GM19372 (cell line): ENCODE data around the gene STMP1.
"Not testable (repeated sequence)": the region's sequence is repeated elsewhere in the genome, so short reads cannot be mapped to it uniquely, and the experiment has no call there.

Experiments used
- ATAC-seq: cut with Tn5 transposase; IDR thresholded peaks from one replicate; pipeline ENCODE4 v1.9.1; 2021; ENCODE audit warnings: mild to moderate bottlenecking, low read depth, moderate library complexity; ENCODE audit not compliant: unreplicated experiment

The STMP1 gene

GRCh38 chr7:135692606-135693005 is 30.3 kb downstream of the STMP1 start:
- not testable (repeated sequence) for ATAC-seq

GRCh38 chr7:135693558-135693957 is 31.2 kb downstream of the STMP1 start:
- no peak for ATAC-seq

DNA sequence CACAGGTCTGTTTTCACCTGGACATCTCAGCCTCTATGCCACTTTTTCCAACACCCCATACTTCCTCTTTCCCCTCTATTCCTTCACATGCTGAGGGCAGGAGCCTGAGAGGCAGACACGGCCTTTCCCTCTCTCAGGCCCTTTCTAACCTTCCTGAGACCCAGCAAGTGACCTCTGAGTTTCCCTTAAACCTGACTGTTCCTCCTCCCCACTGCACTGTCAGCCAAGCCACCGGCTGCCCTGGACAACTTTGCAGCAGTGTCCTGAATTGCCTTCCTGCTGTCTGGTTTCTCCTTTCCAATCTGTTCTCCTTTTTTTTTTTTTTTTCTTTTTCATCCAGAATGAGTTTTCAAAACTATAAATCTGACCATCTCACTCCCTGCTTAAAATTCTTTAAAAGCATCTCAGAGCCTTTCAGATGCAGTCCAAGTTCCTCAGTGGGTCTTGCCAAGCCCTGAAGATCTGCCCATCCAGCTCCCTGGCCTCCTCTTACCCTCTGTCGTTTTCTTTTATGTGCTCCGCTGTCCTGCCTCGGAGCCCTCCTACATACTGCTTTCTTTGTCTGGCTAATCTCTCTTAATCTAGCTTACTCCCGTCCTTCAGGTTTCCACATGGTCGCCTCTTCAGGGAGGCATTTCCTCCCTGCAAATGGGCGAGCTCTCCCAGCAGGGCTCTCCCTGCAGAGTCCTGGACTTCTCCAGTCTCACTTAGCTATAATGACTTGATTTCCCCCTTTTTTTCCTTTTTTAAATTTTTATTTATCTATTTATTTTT is 35.1 kb downstream of the STMP1 start:
- no peak for ATAC-seq

DNA sequence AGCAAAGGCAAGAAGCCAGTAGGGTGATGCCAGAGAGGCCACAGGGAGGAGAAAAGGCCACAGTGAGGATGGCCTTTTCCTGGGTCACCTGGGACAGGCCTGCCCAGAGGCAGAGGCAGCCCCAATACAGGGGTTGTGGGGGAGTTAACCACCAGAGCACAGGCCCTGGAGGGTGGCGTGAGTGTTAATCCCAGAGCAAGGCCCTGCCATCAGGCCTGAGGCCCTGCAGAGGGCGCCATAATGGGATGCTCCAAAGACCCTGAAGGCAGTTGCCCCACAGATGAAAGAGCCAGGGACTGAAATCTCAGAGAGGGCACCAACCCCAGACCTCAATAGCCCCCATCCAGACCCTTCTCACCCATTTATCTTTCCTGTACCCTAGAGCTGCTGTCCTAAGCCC is 41.8 kb downstream of the STMP1 start:
- no peak for ATAC-seq

DNA sequence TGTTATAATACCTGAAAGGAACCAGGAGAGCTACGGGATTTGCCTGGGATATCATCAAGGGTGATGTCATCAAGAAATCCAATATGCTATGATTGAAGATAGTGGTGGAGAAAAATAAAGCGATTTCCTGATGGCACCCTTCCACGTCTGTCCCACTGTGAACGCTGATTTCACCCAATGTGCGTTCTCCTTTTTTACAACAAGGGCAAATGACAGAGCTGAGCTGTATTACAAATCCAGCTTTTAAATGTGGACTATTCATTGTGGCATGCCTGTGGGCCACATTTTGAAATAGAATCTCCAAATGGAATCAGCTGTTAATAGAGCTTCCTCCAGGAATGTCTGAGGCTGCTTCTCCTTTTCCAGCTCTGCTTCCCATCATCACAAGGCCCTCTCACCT is 42.4 kb downstream of the STMP1 start:
- ATAC-seq, result no peak

DNA sequence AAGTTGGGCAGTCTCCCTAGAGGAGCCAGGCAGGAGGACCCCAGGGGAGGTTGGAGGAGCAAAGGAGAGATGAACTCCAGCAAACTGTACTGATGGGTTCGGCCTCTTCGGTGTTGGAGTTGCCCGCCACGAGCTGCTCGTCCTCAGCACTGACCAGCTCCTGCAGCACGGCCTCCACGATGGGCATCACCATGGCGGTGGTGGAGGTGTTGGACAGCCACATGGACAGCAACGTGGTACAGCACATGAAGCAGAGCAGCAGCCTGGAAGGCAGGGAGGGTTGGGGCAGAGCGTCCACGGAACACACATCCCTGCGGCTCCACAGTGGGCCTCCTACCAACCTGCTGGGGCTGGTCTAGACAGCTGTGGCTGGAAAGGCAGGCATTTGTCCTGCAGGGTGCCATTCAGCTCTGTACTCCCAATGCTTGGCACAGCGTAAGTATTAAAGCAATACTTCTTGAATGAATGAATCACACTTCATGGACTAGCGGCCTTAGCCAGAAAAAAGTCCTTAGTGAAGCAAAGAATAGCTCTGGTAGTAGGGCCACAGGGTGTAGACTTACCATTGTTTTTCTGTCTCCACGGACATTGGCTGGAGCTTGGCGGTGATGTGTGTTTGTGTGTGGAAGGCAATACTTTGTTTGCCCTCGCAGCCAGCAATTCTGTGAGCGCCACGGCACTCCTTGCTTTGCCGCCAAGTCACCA is 43.9 kb downstream of the STMP1 start:
- no peak for ATAC-seq

GRCh38 chr7:135706858-135707569 is 44.7 kb downstream of the STMP1 start:
- no peak for ATAC-seq

DNA sequence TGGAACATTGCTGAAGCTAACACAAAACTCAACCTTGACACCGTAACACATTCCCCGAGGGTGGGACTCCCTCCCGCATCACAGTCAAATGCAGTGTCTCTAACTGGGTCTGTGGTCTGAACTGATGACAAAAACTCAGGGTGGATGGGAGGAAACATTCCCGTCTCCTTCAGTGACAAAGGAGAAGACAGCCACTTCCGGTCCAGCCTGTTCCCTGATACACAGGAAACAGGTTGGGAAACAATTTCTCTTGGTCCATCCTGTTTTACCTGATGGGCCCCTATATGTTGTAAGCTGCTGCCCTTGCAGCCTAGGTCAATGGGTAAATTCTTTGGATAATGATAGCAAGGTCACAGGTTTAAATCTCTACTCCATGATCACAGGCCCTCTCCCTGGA is 45.3 kb downstream of the STMP1 start:
- no peak for ATAC-seq

DNA sequence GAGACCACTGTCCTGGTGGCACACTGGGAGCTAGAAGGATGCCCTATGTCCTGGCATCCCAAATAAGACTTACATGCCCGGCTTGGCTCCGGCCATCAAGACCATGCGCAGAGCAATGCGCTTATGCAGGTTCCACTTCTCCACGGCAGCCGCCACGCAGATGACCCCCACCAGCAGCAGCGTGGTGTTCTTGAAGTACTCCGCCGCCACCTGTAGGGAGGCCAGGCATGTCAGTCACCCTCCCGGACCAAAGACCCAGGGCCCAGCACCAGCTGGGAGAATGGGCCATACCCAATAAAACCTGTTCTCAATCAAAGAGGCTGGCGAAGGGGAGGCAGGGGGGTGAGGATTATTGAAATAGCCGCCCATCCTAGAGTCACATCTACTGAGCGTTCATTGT is 45.7 kb downstream of the STMP1 start:
- no peak for ATAC-seq

DNA sequence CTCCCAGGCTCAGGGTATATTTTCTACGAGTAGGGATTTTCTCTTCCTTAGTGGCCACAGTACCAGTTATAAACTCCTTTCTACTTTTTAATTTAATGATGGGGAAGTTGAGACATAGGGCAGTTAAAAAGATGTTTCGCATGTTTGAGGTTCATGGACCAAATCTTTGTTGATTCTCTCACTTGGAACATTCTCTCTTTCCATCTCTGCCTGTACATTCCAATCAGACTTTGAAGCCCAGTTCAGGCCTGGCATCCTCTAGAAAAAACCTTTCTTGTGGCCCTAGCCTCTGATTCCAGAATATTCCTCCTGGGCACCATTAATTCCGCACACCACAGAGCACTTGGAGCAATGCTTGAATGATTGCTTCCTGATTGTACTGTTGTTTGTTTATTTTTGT is 47.2 kb downstream of the STMP1 start:
- ATAC-seq, result no peak

DNA sequence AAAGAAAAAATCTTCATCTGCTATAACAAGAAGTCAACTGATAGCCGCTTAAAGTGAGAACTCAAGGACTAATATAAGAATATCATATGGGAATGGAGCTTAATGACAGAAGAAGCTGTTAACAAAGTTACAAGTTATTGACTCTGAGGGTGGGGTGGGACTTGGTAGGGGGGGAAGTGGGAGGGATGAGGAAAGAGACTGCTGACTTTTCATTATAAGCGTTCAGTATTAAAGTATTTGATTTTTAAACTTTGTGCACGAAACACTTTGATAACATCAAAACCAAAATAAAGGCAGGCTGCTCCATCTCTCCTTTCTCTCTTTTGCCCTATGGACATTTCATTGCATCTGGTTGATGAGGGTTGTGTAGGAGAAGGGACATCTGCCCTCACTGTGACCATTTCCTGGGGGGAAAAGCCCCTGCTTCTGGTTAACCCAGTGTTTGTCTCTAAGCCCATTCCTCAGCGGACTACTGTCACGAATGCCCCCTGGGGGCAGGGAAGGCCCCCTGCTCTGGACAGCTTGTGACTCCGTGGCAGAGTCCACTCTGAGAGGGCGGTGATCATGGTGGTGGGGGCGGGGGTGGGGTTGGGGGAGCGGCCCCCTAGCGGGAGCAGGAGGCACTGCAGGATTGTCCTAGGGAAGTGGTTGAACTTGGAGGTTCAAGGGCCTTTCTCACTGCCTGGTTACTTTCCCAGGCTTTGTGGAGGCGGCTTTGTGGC is 48.3 kb downstream of the STMP1 start:
- ATAC-seq, result no peak

DNA sequence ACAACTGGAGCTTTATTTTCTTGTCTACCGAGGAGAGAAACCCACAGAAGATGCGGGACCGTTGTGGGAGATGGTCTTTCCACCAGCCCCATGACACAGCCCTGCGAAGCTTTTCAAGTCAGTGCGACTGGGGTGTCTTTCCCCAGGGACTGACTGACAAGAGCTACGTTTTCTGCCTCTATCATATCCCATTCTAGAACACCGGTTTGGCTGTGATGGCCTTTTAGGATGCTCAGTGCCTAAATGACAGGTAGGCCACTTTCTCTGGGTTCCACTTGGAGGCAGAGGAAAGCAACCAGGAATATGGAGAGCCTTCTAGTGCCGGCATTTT is 48.8 kb downstream of the STMP1 start:
- ATAC-seq, result no peak

DNA sequence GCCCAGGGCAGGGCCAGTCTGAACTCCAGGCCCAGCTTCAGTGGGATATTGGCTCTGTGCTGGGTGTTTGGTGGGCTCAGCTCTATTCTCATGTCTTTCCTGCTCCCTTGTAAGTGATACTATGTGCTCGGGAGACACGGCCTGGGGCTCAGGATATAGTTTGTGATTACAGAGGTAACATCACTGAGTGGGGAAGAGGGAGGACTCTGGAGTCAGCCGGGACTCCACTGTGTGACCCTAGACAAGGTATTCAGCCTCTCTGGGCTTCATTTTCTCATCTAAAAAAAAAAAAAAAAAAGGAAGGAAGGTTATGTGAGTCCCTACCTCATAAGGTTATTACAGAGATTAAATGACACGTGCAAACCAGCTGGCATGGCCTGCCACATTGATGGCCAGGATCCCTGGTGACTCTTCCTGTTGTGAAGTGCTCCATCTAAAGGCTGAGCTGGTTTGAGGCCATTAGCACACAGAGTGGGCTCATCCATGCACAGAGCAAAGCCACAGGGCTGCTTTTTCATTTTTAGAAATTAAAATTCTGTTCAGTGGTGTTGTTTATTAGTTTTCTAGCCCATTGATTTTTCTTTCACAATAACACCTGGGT is 50.0 kb downstream of the STMP1 start:
- ATAC-seq, result no peak

GRCh38 chr7:135712796-135713195 is 50.5 kb downstream of the STMP1 start:
- ATAC-seq, result no peak

GRCh38 chr7:135713836-135714470 is 51.6 kb downstream of the STMP1 start:
- ATAC-seq, result no peak

DNA sequence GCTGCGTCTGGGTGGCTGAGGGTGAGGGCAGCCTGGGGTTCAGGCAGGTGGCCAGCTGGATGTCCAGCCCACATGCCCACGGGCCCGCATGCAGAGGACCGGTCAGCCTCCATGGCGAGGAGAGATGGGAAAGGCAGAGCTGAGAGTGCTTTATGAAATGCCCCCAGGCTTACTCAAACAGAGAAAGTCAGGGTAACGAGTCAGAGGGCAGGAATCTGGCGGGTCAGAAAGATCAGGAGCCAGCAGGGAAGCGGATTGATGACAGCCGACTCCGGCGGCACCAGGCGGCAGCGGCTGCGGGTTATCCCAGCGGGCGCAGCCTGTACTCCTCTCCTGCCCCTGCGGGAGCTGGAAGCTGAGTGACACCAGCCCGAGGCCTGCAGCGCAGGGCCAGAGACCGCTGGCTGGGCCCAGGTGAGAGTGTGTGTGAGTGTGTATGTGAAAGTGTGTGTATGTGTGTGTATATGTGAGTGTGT is 52.3 kb downstream of the STMP1 start:
- no peak for ATAC-seq

DNA sequence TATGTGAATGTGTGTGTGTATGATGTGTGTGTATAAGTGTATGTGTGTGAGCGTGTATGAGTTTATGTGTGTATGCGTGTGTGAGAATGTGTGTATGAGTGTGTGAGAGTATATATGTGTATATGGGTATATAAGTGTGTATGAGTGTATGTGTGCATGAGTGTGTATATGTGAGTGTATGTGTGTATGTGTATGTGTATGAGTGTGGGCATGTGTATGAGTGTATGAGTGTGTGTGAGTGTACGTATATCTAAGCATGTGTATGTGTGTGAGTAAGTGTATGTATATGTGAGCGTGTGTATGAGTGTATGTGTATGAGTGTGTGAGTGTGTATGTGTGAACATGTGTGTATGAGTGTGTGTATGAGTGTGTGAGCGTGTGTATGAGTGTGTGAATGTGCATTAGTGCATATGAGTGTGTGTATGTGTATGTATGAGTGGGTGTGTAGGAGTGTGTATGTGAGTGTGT is 52.8 kb downstream of the STMP1 start:
- ATAC-seq, result no peak

DNA sequence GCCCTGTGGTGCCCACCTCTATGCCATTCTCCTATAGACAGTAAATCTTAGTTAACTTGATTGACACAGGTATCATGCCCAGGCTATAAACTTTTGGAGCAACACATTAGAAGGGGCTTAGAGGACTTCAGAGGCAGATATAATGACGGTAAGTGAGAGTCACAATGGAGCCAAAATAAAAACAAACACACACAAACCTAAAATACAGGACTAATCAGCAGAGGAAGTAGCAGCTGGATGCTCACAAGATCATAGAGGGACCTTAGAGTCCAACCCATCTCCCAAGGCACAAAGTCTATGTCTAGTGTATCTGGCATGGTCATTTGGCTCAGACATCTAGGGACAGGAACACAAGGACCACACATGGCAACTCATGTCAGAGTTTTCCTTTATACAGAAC is 53.4 kb downstream of the STMP1 start:
- ATAC-seq, result no peak

DNA sequence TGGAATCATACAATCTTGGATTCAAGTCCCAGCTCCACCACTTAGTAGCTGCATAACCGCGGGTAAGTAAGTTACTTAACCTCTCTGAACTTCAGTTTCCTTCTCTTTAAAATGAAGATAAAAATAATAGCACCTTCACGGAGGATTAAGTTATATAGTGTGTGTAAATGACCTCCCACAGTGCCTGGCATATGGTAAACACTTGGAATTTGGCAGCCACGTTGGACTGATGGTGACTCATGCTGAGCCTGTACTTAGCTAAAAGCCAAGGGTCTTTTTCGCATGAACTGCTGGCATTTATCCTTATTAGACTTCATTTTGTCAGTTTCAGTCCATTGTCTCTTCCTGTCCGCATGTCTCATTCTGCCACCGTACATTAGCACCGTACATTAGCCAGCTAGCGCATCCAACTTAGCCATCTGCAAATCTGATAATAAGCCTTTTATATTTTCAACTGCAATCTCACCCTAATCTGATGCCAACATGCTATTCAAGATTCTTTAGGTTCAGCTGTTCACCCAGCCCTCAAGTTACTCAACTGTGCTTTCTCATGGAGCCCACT is 54.4 kb downstream of the STMP1 start:
- ATAC-seq, result no peak

DNA sequence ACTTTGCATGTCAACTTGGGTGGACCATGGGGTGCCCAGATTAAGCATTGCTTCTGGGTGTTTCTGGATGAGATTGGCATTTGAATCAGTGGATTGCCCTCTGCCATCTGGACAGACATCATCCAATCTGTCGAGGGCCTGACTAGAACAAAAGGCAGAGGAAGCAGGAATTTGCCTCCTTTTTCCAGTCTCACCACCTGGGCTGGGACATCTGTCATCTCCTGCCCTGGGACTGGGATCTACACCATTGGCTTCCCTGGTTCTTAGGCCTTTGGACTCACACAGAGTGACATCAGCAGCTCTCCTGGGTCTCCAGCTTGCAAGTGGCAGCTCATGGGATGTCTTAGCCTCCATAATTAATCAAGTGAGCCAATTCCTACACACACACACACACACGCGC is 55.4 kb downstream of the STMP1 start:
- no peak for ATAC-seq
